Suprapubic skin (tissue), 4 donors: ENCODE results near the gene HHAT.

ENCODE experiments used
- POLR2A ChIP-seq, 2 donors: fragments of 450-650 bp; IDR thresholded peaks; one replicate each; pipeline ENCODE4 v1.6.1; 2017; ENCODE audit warnings: antibody characterized with exemption in 2 of 2, mild to moderate bottlenecking in 2 of 2, moderate library complexity in 2 of 2
- POLR2AphosphoS5 ChIP-seq, 3 donors: sonication (generic); formaldehyde crosslinking; IDR thresholded peaks; one replicate each; pipeline ENCODE4 v1.6.1; 2017; ENCODE audit warnings: antibody characterized with exemption in 3 of 3
- TF ChIP-seq, protein P1 (sequence below), 2 donors: fragments of 200-600 bp in 1 of 2; fragments of 450-650 bp in 1 of 2; sonication (generic) in 1 of 2; IDR thresholded peaks; one replicate each; pipeline ENCODE4 v1.5.1; 2016 to 2019; ENCODE audit warnings: antibody characterized with exemption in 2 of 2, mild to moderate bottlenecking in 1 of 2, moderate library complexity in 1 of 2

DNA sequence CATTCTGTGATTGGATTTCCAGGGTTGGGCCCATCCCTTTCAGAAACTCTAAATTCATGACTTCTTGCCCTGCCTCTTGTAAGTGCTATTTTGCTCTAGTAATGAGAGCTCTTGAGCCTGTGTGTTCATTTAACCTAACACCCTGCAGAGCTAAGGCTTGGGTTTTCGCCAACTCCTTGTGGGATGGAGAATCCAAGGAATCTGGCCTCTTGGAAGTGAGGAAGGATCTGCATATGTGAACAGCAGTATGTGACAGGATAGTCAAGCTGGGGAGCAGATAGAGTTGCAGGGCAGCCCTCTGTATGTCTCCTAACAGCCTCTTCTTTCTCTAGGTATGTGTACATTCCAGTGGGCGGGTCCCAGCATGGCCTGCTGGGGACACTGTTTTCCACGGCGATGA is 258.9 kb downstream of the HHAT start:
- TF ChIP-seq, protein P1, sequence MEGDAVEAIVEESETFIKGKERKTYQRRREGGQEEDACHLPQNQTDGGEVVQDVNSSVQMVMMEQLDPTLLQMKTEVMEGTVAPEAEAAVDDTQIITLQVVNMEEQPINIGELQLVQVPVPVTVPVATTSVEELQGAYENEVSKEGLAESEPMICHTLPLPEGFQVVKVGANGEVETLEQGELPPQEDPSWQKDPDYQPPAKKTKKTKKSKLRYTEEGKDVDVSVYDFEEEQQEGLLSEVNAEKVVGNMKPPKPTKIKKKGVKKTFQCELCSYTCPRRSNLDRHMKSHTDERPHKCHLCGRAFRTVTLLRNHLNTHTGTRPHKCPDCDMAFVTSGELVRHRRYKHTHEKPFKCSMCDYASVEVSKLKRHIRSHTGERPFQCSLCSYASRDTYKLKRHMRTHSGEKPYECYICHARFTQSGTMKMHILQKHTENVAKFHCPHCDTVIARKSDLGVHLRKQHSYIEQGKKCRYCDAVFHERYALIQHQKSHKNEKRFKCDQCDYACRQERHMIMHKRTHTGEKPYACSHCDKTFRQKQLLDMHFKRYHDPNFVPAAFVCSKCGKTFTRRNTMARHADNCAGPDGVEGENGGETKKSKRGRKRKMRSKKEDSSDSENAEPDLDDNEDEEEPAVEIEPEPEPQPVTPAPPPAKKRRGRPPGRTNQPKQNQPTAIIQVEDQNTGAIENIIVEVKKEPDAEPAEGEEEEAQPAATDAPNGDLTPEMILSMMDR (IDR thresholded peaks at IDR 0.05) = no peak
- TF ChIP-seq POLR2AphosphoS5 (IDR thresholded peaks at IDR 0.05) (no peak), POLR2A (IDR thresholded peaks at IDR 0.05) (no peak)
